AG04449 (cell line): ENCODE results near the gene MED13L.

Experiments used
- CTCF ChIA-PET: fragments of 350-600 bp; formaldehyde crosslinking; extraction: SDS; loops from one replicate; lab custom pipeline; 2021; ENCODE audit warnings: antibody characterized with exemption; lab: Yijun Ruan, JAX
- POLR2A ChIA-PET: fragments of 400-600, 350-600 bp; formaldehyde crosslinking; extraction: SDS; loops from one replicate; lab custom pipeline; 2020; ENCODE audit warnings: antibody characterized with exemption, inconsistent platforms; lab: Yijun Ruan, JAX
- DNase-seq: peaks from one replicate; pipeline ENCODE4 v3.0.0-alpha.2; 2010; ENCODE audit warnings: low read depth, low spot score
- H3K4me3 ChIP-seq: 2 replicates; pipeline ENCODE4 v1.5.1; 2011; ENCODE audit warnings: low read depth, mild to moderate bottlenecking, control low read depth, low read length
- CTCF ChIP-seq: IDR thresholded peaks from one replicate; pipeline ENCODE4 v1.5.1; 2011; ENCODE audit warnings: mild to moderate bottlenecking, moderate library complexity, low read length, control low read depth, inconsistent platforms; ENCODE audit not compliant: insufficient read depth; ENCODE audit errors: missing control alignments

MED13L gene

GRCh38 chr12:115960868-115961802, 316.4 kb downstream of the MED13L start:
- POLR2A ChIA-PET: no interaction called here
- H3K4me3 ChIP-seq: no peak overlapping the region
- DNase-seq: no peak
- TF ChIP-seq CTCF: no peak
- CTCF ChIA-PET: interaction anchor here (1.5 kb wide), 1 partner anchor 43 kb away, joined by 3 read pairs; no protein-coding TSS in a partner anchor

GRCh38 chr12:115957686-115958290, 319.7 kb downstream of the MED13L start:
- DNase-seq: no peak
- H3K4me3 ChIP-seq: no peak overlapping the region
- no peak for TF ChIP-seq CTCF
- ChIA-PET CTCF (interaction anchor here (0.9 to 1.5 kb wide), 3 partner anchors 10 to 36 kb away, joined by 3 to 5 read pairs (median 3); no protein-coding TSS in a partner anchor), POLR2A (no interaction called here)

GRCh38 chr12:115956659-115957058, 320.8 kb downstream of the MED13L start:
- POLR2A ChIA-PET: no interaction called here
- no peak for DNase-seq
- CTCF ChIA-PET: no interaction called here
- no peak for TF ChIP-seq CTCF
- H3K4me3 ChIP-seq: no peak overlapping the region

- POLR2A ChIA-PET: no interaction called here
- H3K4me3 ChIP-seq: no peak overlapping the region
- TF ChIP-seq CTCF: no peak
- DNase-seq: no peak
- CTCF ChIA-PET: no interaction called here
These were observed 321.3 kb downstream of the MED13L start for GRCh38 chr12:115956236-115956635.

- POLR2A ChIA-PET: no interaction called here
These were observed 324.0 kb downstream of the MED13L start for GRCh38 chr12:115953450-115953849.

More at GRCh38 chr12:115953450-115953849, 324.0 kb downstream of the MED13L start:
- no peak for DNase-seq
- TF ChIP-seq CTCF: no peak
- no peak overlapping the region for H3K4me3 ChIP-seq
- CTCF ChIA-PET: interaction anchor here (1.0 kb wide), 1 partner anchor 756 kb away, joined by 3 read pairs; no protein-coding TSS in a partner anchor
